Measurements from ENCODE around the gene METAP1D. TPM values are rescaled to one million over a fixed set of nuclear protein-coding genes. Genes with fewer than 3 reads are reported as not detected.
A peak's percentile ranks its signal among the peaks of the same experiment; 100 is the strongest.

The METAP1D gene
- total and polyA plus RNA-seq, 4 donors = 2.5 to 17.8 (median 3.0) TPM

GRCh38 chr2:172084645-172085459, 85.1 kb downstream of the METAP1D start:
- DNase-seq (peak; percentile 89 to 93 (median 92)), ATAC-seq (ENCODE audit: insufficient read depth, low FRiP score) (peak; percentile 79)
- Histone ChIP-seq H3K9me3 (ENCODE audit: control insufficient read depth in 4 of 4, insufficient read depth in 3 of 4, low read length in 3 of 4) (peaks cover 0 to 33% (median 0%) of the 10 kb centered on the region in 4 donors), H3K4me3 (no peak overlapping the region), H3K27me3 (ENCODE audit: control insufficient read depth in 3 of 3, insufficient read depth in 3 of 3, low read length in 2 of 3) (peaks cover 18 to 98% (median 97%) of the 10 kb centered on the region in 3 donors), H3K4me1 (ENCODE audit: control insufficient read depth in 5 of 5, insufficient read depth in 5 of 5, low read length in 5 of 5) (peaks cover 0 to 22% (median 0%) of the 10 kb centered on the region in 5 donors), H3K36me3 (ENCODE audit: control insufficient read depth in 4 of 4, insufficient read depth in 4 of 4, low read length in 4 of 4) (no peaks in the 10 kb centered on the region), H3K9ac (ENCODE audit: insufficient read depth in 1 of 2, low read length in 2 of 2) (no peak overlapping the region), H3K27ac (ENCODE audit: low read depth in 1 of 2, low read length in 1 of 2) (no peak overlapping the region)
- TF ChIP-seq, protein P1, sequence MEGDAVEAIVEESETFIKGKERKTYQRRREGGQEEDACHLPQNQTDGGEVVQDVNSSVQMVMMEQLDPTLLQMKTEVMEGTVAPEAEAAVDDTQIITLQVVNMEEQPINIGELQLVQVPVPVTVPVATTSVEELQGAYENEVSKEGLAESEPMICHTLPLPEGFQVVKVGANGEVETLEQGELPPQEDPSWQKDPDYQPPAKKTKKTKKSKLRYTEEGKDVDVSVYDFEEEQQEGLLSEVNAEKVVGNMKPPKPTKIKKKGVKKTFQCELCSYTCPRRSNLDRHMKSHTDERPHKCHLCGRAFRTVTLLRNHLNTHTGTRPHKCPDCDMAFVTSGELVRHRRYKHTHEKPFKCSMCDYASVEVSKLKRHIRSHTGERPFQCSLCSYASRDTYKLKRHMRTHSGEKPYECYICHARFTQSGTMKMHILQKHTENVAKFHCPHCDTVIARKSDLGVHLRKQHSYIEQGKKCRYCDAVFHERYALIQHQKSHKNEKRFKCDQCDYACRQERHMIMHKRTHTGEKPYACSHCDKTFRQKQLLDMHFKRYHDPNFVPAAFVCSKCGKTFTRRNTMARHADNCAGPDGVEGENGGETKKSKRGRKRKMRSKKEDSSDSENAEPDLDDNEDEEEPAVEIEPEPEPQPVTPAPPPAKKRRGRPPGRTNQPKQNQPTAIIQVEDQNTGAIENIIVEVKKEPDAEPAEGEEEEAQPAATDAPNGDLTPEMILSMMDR (IDR thresholded peaks at IDR 0.05; ENCODE audit: control extremely low read depth, extremely low read depth) = no peak
- WGBS, 2 donors = 1 to 2% methylated on average over 64 to 76 of the region's 76 CpGs

DNA sequence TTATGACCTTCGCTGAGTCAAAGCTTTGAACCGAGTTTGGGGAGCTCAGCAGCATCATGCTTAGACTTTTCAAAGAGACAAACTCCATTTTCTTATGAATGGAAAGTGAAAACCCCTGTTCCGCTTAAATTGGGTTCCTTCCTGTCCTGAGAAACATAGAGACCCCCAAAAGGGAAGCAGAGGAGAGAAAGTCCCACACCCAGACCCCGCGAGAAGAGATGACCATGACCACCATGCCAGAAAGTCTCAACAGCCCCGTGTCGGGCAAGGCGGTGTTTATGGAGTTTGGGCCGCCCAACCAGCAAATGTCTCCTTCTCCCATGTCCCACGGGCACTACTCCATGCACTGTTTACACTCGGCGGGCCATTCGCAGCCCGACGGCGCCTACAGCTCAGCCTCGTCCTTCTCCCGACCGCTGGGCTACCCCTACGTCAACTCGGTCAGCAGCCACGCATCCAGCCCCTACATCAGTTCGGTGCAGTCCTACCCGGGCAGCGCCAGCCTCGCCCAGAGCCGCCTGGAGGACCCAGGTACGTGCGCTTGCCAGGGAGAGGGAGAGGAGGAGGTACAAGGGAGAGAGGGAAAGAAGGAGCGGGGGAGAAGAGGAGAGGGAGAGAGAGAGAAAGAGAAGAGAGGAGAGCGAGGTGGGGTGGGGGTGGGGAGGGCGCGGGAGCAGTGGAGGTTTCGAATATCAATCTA, 85.9 kb downstream of the METAP1D start, which contains the start of gene DLX1:
Gene DLX1, plus strand, starts transcription at position 48 of the 700 bp plus-strand sequence. Its CDS starts 171 bp downstream, at position 219.
- H3K27me3 ChIP-seq (ENCODE audit: control insufficient read depth in 3 of 3, insufficient read depth in 3 of 3, low read length in 2 of 3) = peaks cover 15 to 98% (median 97%) of the 10 kb centered on the region in 3 donors
- H3K9me3 ChIP-seq (ENCODE audit: control insufficient read depth in 4 of 4, insufficient read depth in 3 of 4, low read length in 3 of 4) = peaks cover 0 to 36% (median 0%) of the 10 kb centered on the region in 4 donors
- no peaks in the 10 kb centered on the region for H3K36me3 ChIP-seq (ENCODE audit: control insufficient read depth in 4 of 4, insufficient read depth in 4 of 4, low read length in 4 of 4)
- H3K4me3 ChIP-seq = no peak within 1 kb of the TSS
- H3K27ac ChIP-seq (ENCODE audit: low read depth in 1 of 2, low read length in 1 of 2) = no peak within 1 kb of the TSS
- TF ChIP-seq, protein P1 (IDR thresholded peaks at IDR 0.05; ENCODE audit: control extremely low read depth, extremely low read depth) = no peak
- no peak for ATAC-seq (ENCODE audit: insufficient read depth, low FRiP score)
- peaks cover 0 to 24% (median 0%) of the 10 kb centered on the region in 5 donors for H3K4me1 ChIP-seq (ENCODE audit: control insufficient read depth in 5 of 5, insufficient read depth in 5 of 5, low read length in 5 of 5)
- H3K9ac ChIP-seq (ENCODE audit: insufficient read depth in 1 of 2, low read length in 2 of 2) = no peak within 1 kb of the TSS
- DNase-seq = no peak
- 3 to 7% methylated on average over 34 of the region's 34 CpGs for WGBS, 2 donors

GRCh38 chr2:172086241-172087206, 86.8 kb downstream of the METAP1D start:
- H3K27ac ChIP-seq (ENCODE audit: low read depth in 1 of 2, low read length in 1 of 2) = no peak overlapping the region
- no peaks in the 10 kb centered on the region for H3K36me3 ChIP-seq (ENCODE audit: control insufficient read depth in 4 of 4, insufficient read depth in 4 of 4, low read length in 4 of 4)
- peaks cover 0 to 30% (median 0%) of the 10 kb centered on the region in 4 donors for H3K9me3 ChIP-seq (ENCODE audit: control insufficient read depth in 4 of 4, insufficient read depth in 3 of 4, low read length in 3 of 4)
- peak in 2 of 3 donors; percentile 36 to 49 for DNase-seq
- no peak for ATAC-seq (ENCODE audit: insufficient read depth, low FRiP score)
- H3K4me1 ChIP-seq (ENCODE audit: control insufficient read depth in 5 of 5, insufficient read depth in 5 of 5, low read length in 5 of 5) = peaks cover 0 to 24% (median 0%) of the 10 kb centered on the region in 5 donors
- WGBS, 2 donors = 3 to 7% methylated on average over 54 of the region's 54 CpGs
- TF ChIP-seq, protein P1 (IDR thresholded peaks at IDR 0.05; ENCODE audit: control extremely low read depth, extremely low read depth) = no peak
- no peak overlapping the region for H3K9ac ChIP-seq (ENCODE audit: insufficient read depth in 1 of 2, low read length in 2 of 2)
- no peak overlapping the region for H3K4me3 ChIP-seq
- H3K27me3 ChIP-seq (ENCODE audit: control insufficient read depth in 3 of 3, insufficient read depth in 3 of 3, low read length in 2 of 3) = peaks cover 15 to 98% (median 96%) of the 10 kb centered on the region in 3 donors

Data from lung (tissue), 12 donors.